Placental epithelial cell (primary cell): ENCODE results near the gene SPATA9. TPM values are rescaled to one million over a fixed set of nuclear protein-coding genes. Genes with fewer than 3 reads are reported as not detected.

Source experiments
- total RNA-seq: library from RNA; depleted of rRNA; stranded (reverse); fragments of >200 nt; gene quantifications from 2 replicates; pipeline ENCODE4 v1.2.3, GENCODE V29; 2012

Gene SPATA9, protein sequence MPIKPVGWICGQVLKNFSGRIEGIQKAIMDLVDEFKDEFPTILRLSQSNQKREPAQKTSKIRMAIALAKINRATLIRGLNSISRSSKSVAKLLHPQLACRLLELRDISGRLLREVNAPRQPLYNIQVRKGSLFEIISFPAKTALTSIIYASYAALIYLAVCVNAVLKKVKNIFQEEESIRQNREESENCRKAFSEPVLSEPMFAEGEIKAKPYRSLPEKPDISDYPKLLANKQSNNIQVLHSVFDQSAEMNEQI
- total RNA-seq: 0.22 and 2.0 TPM in 2 replicates

DNA sequence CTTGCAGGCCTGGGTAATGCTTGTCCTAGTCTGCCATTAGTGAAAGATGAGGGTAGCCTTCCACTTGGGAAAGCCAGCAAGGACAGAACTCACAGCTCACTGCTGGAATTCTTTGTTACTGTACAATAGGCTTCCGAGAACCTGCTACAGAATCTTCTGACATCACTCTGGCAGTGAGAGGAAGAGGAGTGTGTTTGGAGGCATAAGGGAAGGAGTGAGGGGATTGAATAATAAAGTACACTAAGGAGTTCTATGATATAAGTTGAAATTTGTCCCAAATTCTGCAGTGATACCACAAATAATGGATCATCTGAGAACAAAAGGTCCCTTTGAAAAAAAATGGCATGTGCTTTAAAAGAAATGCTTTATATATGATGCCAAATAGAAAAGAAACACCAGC, at the start of gene SPATA9:
Gene SPATA9, minus strand, starts transcription at position 101 of the 400 bp plus-strand sequence. CDS start 137 bp downstream, outside the sequence.

DNA sequence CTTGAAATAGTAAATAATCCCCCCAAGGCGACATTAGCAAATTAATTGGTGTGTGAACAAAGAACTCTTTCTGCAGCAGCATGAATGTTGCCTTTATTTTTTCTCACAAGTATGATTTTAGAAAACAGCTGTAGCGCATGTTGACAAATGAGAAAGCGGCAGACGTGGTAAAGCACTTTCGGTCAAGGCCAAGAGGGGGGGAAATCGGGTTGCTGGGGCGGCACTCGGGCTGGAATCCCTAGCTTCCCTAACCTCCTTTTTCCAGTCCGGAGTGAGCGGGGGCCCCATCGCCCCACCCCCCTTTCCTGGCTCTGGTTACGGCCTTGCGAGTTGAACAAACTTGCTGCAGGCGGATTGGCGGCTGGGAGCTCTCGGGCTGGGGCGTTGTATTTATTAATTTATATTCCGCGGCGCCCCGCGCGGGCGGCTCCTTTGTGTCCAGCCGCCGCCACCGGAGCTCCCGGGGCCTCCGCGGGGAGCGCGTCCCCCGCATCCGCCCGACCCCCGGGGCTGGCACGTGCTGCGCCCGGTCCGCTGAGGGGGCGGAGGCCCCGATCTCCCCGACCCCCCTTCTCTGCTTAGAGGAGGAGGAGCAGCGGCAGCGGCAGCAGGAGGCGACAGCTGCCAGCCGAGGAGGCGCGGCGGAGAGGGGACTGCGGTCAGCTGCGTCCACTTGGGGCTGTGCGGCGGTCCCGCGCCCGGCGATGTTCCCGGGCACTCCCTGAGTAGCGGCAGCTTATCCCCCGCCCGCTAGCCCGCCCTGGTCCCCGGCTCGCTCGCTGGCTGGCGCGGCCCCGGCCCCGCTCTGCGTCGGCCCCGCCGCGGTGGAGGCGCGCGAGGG, 48.2 kb upstream of the SPATA9 start, which contains the start of gene RHOBTB3:
Gene RHOBTB3, plus strand, starts transcription at position 607 of the 841 bp plus-strand sequence. CDS start 347 bp downstream, outside the sequence.

DNA sequence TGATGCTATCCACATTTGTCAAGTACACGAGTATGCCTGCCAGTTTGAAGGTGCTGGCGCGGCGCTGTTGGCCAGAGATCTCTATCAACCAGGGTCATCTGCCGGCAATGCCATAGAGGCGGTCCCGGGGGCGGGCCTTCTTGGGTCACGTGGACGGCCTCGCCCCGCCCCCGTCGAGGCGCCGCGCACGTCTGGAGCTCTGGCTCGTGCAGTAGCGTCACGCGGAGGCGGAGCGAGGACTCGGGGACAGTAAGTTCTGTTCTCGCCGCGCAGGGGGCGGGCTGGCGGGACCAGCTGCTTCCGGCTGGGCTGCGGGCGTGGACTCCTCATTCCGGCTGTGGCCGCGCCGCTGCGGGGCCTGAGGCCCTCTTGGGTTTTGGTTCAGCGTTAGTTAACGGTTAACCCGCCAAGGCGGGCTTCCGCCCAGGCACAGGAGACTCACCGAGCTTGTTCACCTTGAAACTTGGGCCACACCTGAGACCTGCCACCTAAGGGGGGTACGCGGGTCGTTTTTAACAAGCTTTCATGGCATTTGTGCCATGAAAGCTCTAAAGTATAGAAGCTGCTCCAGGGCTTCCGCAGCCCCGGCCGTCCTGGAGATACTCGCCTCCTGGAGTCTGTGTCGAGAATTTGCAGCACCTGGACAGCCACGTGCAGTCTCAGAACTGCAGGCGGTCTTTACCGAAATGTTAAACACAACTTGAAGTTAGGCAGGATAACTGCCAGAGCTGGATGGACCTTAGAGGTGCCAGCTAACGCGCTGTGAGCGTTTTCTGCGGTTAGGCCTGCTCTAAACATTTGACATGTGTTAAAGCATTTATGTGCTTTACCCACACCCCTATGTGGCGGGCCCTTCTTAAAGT, 36.0 kb downstream of the SPATA9 start, which contains the start of gene RFESD:
Gene RFESD, plus strand, starts transcription at position 209 of the 863 bp plus-strand sequence. CDS start 5,495 bp downstream, outside the sequence.

DNA sequence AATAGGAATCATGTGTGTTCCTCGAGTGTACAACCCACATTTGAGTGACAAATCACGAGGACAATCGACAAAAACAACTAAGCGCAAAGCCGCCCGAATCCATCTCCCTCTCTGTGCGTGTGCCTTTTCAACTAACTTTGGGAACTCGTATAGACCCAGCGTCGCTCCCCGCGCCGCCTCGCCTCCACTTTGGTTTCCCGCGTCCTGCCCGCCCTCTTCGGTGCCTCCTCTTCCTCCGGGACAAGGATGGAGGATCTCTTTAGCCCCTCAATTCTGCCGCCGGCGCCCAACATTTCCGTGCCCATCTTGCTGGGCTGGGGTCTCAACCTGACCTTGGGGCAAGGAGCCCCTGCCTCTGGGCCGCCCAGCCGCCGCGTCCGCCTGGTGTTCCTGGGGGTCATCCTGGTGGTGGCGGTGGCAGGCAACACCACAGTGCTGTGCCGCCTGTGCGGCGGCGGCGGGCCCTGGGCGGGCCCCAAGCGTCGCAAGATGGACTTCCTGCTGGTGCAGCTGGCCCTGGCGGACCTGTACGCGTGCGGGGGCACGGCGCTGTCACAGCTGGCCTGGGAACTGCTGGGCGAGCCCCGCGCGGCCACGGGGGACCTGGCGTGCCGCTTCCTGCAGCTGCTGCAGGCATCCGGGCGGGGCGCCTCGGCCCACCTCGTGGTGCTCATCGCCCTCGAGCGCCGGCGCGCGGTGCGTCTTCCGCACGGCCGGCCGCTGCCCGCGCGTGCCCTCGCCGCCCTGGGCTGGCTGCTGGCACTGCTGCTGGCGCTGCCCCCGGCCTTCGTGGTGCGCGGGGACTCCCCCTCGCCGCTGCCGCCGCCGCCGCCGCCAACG, 62.5 kb downstream of the SPATA9 start, which contains the start of gene GPR150:
Gene GPR150, plus strand, starts transcription at position 58 of the 840 bp plus-strand sequence. Its CDS starts 189 bp downstream, at position 247.

Other genes with a start within 250 kb of the SPATA9 start
- gene SKIC3, start 128.0 kb downstream of the SPATA9 start, total RNA-seq: 83.4 and 100 TPM in 2 replicates
- 8.2 and 9.7 TPM in 2 replicates for gene ARSK, start 127.9 kb downstream of the SPATA9 start, total RNA-seq
- not detected in 2 replicates for gene GPR150, start 62.9 kb downstream of the SPATA9 start, total RNA-seq
- 2.5 and 3.9 TPM in 2 replicates for gene RFESD, start 36.2 kb downstream of the SPATA9 start, total RNA-seq
- 368 and 392 TPM in 2 replicates for gene RHOBTB3, start 48.3 kb upstream of the SPATA9 start, total RNA-seq
- gene GLRX, start 139.7 kb upstream of the SPATA9 start, total RNA-seq: 78.1 and 161 TPM in 2 replicates